Caki2 (cell line): ENCODE results near the gene CORT. TPM values are rescaled to one million over a fixed set of nuclear protein-coding genes. Genes with fewer than 3 reads are reported as not detected.
"Not testable (repeated sequence)": the region's sequence is repeated elsewhere in the genome, so short reads cannot be mapped to it uniquely, and the experiment has no call there.

Experiments used
- DNase-seq: peaks from one replicate; pipeline ENCODE4 v3.0.0-alpha.2; 2015; ENCODE audit warnings: low read depth
- in situ Hi-C: cut with HindIII; loops from 2 replicates; pipeline ENCODE4 v1.10.0; 2016; ENCODE audit warnings: low sequenced_read_pairs, low pct_unique_long_range_greater_than_20kb, mixed read lengths
- total RNA-seq: library from RNA; depleted of rRNA; stranded (reverse); fragments of >200 nt; shearing (Covaris generic); gene quantifications from 2 replicates; pipeline ENCODE4 v1.2.3, GENCODE V29; 2014; ENCODE audit warnings: low replicate concordance

CORT gene
- total RNA-seq, 1 experiment from 2014 or later = 0.61 TPM

DNA sequence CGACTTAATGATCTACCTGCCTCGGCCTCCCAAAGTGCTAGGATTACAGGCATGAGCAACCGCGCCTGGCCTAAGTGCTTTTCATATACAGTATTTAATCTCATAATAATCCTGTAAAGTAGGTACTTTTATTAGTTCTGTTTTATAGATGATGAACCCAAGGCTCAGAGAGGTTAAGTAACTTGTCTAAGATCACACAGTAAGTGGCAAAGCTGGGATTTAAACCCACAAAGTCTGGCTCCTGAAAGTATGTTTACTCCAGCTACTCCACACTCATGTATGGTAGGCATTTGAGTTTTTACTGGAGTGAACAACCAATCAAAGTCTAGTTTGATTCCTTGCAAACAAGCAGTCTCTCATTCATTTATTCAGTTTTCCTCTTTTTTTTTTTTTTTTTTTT is 20.2 kb downstream of the CORT start:
- DNase-seq = no peak
- in situ Hi-C loops = no loop called here

DNA sequence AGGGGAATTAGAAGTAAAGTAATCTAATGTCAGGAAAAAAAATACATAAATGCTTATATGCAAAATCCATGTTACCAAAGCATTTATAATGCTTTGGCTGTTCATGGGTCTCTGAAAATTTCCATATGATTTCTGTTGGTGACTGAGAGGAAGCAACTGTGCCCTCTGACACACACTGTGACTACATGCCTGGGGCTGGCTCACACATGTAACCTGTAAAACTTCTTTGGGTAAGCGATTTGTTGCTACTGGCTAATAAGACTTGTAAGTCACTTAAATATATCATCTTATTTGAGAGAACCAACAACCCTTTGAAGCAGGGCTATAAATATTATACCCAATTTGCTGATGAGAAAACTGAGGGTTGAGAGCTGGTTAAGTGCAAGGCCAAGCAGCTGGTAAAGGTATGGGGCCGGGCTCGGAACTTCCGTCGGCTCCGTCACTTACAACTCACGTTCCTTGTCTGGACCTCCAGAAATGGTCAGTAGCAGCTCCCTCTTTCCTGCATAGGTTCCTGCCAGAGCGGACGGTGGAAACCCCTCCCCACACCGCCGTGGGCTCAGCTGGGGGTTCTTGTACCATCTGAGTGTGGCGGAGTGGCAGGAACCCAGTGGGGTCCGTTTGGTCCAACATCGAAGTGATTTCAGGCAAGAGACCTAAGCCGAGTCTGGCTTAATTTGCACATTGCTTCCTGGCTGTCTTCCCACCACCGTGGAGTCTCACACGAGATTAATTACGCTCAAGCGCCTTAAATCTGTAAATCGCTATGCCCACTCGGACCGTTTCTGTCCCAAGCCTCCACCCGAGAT is 21.8 kb downstream of the CORT start:
- DNase-seq = peak; percentile 13
- in situ Hi-C loops = no loop called here

DNA sequence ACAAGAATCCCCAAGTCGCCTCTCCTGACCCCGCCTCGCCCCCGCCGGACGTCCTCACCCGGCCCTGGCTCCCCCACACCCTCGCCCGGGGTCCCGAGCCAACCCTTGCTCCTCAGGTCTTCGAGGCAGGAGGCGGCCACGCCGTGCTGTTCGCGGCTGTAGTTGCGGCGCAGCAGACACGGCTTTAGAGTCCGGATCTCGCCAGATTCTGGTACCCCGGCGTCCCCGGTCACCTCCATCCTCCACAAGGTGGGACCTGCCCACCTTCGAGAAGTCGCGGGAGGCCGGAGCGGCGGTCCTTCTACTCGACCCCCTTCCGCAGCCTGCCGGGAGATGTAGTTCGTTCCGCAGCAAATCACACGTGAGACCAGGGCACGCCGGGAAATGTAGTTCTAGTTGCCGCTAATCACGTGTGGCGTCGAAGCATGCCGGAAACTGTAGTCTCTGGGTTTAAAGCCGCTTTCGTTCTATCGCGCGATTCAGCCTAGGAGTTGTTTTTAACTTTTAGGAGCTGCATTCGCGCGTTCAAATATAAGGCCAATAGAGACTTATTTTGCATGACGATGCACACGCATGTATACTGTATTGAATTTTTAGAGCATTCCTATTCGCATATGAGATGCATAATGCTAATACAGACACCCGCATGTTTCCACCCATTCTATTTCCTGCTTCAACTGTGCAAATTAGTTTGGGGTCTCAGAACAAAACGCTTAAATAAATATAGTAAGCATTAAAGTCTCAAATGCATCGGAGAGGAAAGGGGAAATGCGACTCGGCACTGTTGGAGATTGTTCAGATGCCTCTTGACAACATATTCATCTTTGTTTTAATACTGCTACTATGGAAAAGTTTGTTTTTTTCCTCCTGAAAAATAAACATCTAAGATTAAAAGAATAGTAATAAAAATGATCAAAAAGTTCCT is 22.7 kb downstream of the CORT start, which contains the start of gene DFFA:
TSS of gene DFFA (minus strand) at position 310 of the 925 bp plus-strand sequence. CDS start at position 239, 71 bp downstream.
- in situ Hi-C loops = no loop called here
- peak; percentile 90 for DNase-seq

DNA sequence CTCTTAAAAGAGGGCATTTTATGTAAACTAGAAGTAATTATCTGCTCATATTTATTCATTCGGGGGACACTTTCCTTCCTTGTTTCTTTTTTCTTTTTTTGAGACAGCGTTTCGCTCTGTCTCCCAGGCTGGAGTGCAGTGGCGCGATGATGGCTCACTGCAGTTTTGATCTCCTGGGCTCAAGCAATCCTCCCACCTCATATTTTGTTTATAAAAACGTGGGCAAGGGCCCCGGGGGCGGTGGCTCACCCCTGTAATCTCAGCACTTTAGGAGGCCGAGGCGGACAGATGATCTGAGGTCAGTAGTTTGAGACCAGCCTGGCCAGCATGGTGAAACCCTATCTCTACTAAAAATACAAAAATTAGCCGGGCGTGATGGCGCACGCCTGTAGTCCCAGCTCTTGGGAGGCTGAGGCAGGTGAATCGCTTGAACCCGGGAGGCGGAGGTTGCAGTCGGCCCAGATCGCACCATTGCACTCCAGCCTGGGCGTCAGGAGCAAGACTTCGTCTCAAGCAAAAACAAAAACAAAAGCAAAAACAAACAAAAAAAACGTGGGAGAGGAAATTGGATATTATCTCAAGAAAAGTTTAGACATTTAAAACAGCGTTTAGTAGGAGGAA is 23.4 kb downstream of the CORT start:
- in situ Hi-C loops = no loop called here

DNA sequence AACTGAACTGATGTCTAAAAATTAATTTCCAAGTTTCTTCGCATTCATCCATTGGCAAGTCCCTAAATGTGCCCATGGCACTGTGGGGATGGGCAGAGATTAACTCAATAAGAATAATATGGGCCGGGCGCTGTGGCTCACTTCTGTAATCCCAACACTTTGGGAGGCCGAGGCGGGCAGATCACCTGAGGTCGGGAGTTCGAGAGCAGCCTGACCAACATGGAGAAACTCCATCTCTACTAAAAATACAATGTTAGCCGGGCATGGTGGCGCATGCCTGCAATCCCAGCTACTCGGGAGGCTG is 24.4 kb downstream of the CORT start:
- in situ Hi-C loops, DNase-seq: not testable (repeated sequence)

More for the DNA sequence above, 23.4 kb downstream of the CORT start:
- no peak for DNase-seq

DNA sequence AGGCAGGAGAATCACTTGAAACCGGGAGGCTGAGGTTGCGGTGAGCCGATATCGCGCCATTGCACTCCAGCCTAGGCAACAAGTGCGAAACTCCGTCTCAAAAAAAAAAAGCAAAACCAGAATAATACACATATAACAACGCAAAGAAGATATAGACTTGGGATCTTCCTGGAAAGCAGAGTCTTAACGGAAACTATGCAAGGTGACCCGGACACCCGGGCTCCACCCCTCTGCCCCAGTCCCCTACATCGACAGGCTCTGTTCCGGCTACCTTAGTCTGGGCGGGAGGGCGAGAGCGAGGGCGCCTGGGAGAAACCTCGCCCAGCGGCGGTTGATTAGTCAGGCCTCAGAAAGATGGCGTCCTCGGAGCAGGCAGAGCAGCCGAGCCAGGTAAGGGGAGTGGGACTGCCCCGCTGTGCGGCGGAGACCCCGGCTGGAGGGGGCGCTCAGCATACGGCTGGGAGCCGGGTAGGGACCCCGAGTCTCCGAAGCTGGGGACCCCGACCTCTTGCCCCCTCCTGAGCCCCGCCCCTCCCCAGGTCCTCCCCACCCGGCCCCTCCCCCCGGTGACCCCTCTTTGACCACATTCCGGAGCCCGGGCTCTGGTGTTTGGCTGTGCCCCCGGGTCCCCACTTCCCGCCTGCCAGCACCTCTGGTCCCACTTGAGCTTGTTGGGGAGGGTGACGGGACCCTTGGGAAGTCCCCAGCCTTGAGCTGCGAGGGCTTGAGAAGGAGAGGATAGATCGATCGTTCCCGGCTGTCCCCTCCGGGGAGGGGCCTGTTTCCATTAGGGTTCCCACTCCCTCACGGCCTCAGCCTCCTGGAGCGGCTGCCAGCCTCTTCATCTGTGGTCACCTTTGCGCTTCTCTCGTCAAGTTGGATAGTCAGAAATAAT is 25.0 kb downstream of the CORT start, which contains the start of gene PEX14:
TSS of gene PEX14 (plus strand) at position 338 of the 895 bp plus-strand sequence. CDS start at position 355, 17 bp downstream.
- DNase-seq = peak; percentile 83
- in situ Hi-C loops = no loop called here

DNA sequence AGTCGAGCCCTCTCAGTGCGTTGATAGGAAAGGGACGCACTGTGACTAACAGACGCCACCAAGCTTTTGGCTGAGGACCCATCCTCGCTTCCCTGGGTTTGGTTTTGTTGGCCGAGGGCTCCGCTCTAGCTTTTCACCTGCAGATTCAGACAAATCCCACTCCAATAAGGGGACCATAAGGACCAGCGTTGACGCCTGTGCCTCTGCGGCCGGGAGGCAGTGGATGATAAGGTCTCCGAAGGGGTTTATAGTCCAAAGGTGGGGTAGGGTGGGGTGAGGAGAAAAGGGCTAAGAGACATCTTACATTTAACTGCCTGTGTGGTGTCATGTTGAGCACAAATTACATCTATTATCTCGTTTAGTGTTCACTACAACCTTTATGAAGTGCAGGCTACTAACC is 25.7 kb downstream of the CORT start:
- no peak for DNase-seq
- in situ Hi-C loops = no loop called here

DNA sequence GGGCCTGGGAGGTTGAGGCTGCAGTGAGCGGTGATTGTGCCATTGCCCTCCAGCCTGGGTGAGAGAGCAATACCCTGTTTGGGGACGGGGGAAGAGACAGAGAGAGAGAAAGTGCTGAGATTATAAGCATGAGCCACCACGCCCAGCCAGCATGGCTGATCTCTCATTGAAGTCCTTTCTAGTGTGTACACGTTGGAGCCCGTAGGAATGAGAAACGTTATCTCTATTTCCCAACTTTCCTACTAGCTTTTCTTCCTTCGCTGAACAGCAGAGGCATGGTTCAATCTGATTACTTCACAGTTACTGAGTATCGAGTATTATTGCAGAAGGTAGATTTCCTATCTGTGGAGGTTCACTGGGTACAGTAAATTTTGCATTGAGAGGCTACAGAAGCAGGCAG is 29.5 kb downstream of the CORT start:
- no peak for DNase-seq
- in situ Hi-C loops = no loop called here

DNA sequence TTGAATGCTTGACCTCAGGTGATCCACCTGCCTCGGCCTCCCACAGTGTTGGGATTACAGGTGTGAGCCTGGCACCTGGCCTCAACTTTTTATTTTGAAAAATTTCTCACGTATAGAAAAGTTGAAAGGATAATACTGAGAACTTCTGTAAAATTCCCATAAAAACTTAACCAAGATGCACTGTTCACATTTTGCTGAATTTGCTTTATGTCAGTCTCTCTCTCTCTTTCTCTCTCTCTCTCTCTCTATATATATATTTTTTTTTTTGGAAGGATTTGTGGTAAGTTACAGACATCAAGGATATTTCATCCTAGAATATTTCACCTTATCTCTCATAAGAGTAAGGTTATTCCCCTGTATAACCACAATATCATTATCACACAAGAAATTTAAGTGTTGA is 30.8 kb downstream of the CORT start:
- no peak for DNase-seq
- in situ Hi-C loops = no loop called here

DNA sequence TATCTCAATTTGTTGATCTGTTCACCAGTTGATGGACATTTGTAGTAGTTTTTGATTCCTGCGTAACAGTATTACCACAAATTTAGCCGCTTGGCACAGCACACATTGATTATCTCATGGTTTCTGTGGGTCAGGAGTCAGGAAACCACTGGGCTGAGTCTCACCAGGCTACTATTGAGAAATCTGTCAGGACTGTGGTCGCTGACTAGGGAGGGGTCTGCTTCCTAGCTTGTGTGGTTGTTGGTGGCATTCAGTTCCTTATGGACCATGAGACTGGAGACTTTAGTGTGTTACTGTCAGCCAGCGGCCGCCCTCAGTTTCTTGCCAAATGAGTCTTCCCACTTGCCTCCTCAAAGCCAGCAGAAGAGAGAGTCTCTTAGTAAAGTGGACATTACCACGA is 34.7 kb downstream of the CORT start:
- DNase-seq = no peak
- in situ Hi-C loops = no loop called here

DNA sequence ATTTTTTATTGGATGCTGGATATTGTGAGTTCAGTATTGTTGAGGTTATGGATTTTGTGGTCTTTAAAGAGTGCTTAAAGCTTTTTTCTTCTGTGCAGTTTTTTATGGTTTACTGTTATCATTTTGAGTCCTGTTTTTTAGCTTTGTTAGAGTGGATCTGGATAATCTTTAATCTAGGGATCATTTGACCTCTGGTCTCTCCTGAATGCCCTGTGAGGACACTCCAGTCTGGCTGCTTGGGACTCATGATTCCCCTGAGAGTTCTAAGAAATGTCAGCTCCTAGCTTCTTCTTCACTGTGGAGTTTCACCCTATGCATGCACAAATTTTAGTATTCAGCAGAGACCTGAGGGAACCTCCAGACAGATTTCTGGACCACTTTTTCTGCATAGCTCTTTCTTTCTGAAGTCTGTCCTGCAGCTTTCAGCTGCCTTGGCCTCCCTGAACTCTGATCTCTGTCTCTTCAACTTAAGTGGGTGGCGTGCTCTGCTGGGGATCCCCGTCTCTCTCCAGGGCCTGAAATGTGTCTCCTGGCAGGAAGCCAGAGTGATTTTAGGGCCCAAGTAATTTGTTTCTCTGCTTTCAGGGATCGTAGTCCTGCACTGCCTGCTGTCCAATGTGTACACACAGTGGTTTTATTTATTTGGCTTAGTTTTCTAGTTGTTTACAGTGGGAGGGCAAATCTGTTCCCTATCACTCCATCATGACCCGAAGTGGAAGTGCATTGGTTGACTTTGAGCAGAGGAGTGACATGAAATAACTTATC is 39.6 kb downstream of the CORT start:
- DNase-seq = no peak
- in situ Hi-C loops = no loop called here

DNA sequence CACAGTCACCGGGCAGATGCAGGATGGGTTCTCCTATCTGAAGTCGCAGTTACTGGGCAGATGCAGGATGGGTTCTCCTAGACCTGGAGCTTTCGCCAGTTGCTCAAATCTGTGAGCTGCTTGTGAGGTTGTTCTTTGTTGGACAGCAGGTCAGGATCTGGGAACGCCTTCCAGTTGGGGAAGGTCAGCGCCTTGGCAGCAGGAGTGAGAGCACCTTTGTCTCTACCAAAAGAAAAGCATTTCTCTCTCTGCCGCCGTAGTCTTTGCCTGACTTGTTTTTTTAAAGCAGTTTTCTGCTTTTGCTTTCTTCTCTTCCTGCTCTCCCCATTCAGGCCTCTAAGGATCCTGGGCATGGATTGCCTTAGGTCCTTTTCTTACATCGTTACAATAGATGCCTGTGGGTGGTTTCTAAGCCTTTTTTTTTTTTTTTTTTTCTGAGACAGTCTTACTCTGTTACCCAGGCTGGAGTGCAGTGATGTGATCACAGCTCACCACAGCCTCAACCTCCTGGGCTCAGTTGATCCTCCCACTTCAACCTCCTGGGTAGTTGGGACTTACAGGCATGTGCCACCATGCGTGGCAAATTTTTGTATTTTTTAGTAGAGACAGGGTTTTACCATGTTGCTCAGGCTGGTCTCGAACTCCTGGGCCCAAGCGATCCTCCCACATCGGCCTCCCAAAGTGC is 40.6 kb downstream of the CORT start:
- no peak for DNase-seq
- in situ Hi-C loops = no loop called here

DNA sequence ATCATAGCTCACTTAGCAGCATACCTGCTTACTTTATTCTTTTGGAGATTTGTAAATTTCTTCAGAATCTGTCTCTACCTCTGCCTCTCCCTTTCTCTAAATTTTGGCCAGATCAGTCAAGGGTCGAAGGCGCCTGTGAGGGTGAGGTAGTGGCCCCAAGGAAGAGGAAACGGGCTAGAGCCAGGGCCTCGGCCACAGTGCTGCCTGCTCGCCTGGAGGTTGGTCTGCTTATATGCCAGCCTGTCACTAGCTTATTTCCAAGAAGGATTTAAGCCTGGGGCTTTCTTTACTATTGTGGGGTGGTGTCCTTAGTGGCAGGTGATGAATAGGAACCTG is 44.6 kb downstream of the CORT start:
- in situ Hi-C loops = no loop called here
- DNase-seq = no peak

DNA sequence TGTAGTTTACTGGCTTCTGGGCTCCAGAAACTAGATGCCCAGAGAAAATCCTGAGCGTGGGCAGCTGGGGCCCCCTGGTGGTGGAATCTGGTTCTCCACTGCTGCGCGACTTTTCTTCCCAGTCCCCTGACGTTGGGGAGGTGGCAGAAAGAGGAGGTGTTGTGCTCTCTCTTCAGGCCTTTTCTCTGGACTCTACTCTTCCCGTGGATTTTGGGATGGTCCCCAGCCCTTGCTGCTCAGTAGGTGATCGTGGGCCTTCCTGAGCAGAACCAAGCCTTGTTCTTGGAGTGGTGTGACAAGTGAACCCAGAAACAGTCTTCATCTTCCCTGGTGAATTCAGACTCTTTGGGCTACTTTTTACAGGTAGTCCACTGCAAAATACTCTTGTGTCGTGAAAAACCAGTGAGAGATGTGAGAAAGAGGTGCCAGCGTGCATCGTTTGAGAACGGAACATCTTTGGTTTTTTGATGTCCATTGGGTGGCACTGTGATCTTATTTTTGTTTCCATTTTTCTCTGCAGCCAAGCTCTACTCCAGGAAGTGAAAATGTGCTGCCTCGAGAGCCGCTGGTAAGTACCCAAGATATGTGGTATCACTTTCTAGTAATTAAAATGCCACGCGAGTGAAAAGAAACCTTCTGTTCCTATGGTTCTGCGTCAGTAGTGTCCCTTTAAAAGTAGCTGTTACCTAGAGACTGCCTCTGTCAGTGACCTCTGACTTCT is 45.1 kb downstream of the CORT start:
- in situ Hi-C loops = no loop called here
- peak; percentile 67 for DNase-seq

DNA sequence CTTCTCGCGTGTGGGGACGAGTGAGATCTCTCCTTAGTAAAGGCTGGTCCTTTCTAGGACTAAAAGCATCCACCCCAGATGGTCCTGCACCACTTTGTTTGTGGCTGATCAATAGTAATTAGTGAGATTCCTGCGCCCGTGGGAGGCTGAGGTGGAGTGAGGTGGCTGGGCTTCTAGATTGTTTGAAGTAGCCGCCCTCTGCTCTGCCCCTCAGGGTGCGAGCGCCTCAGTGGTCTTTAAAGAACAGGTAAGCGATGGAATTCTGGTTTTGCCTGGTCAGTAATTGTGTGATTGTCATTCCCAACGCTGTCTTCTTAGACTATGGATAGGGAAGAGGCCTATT is 45.6 kb downstream of the CORT start:
- DNase-seq = no peak
- in situ Hi-C loops = no loop called here

DNA sequence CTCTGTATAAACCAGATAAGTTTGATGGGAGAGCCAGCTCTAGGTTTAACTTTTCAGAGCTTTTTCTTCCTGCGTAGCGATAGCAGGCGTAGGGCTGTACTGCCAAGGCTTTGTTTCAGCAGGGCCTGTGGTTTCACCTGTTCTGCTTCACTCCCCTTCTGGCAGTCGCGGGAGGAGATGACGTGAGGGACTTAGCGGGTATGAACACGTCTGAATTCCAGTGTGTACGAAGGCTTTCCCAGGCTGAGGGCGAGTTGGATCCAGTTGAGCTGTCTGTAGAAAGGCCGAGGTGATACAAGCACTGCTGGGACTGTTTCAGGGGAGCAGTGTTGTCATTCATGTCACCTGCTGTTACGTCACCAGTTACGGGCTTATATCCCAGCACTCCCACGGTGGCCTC is 46.1 kb downstream of the CORT start:
- in situ Hi-C loops = no loop called here
- DNase-seq = peak; percentile 58
